ENCODE data around the gene MRPS35. TPM values are rescaled to one million over a fixed set of nuclear protein-coding genes. Genes with fewer than 3 reads are reported as not detected.

The MRPS35 gene
- polyA plus RNA-seq, 1 donor: 67.4 TPM

- DNase-seq: no peak
- no peaks in the 10 kb centered on the region for H3K4me1 ChIP-seq (ENCODE audit: control insufficient read depth, insufficient read depth, low read length)
- WGBS (ENCODE audit: insufficient coverage, low lambda C conversion rate): no CpG with 5 or more reads among the region's 2 CpGs
Measured at GRCh38 chr12:27802936-27803335, 92.3 kb downstream of the MRPS35 start.

DNA sequence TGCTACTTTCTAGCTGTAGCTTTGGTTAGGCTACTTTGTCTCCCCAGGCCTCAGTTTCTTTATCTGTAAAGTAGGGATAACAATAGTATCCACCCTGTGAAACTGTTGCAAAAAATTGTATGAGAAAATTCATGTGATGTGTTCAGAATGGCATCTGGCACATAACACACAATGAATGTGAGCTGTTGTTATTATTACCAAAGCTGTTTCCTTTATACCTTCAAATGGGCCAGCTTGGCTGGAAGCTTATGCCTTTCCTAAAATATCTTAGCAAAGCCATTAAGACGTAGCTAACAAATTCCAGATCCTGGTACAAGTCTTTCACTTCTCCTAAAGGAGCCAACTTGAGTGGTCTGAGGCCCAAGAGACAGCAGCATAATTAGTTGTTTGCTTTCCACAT is 94.6 kb downstream of the MRPS35 start:
- Histone ChIP-seq H3K9me3 (ENCODE audit: control insufficient read depth, low read depth, low read length) (no peaks in the 10 kb centered on the region), H3K27me3 (ENCODE audit: control insufficient read depth, insufficient read depth, low read length) (no peaks in the 10 kb centered on the region), H3K4me3 (ENCODE audit: low read length) (no peak overlapping the region), H3K4me1 (ENCODE audit: control insufficient read depth, insufficient read depth, low read length) (no peaks in the 10 kb centered on the region), H3K27ac (ENCODE audit: low read length) (no peak overlapping the region), H3K36me3 (ENCODE audit: control insufficient read depth, insufficient read depth, low read length) (no peaks in the 10 kb centered on the region)
- WGBS (ENCODE audit: insufficient coverage, low lambda C conversion rate): no CpG with 5 or more reads among the region's 1 CpG
- DNase-seq: no peak

More at GRCh38 chr12:27802936-27803335, 92.3 kb downstream of the MRPS35 start:
- H3K4me3 ChIP-seq (ENCODE audit: low read length): no peak overlapping the region
- no peaks in the 10 kb centered on the region for H3K9me3 ChIP-seq (ENCODE audit: control insufficient read depth, low read depth, low read length)
- peaks cover 11% of the 10 kb centered on the region for H3K36me3 ChIP-seq (ENCODE audit: control insufficient read depth, insufficient read depth, low read length)
- no peaks in the 10 kb centered on the region for H3K27me3 ChIP-seq (ENCODE audit: control insufficient read depth, insufficient read depth, low read length)
- no peak overlapping the region for H3K27ac ChIP-seq (ENCODE audit: low read length)

Other genes with a start within 250 kb of the MRPS35 start
- gene PPFIBP1, start 186.6 kb upstream of the MRPS35 start, polyA plus RNA-seq: 41.5 TPM
- 30.4 TPM for gene REP15, start 14.4 kb upstream of the MRPS35 start, polyA plus RNA-seq
- gene KLHL42, start 69.4 kb downstream of the MRPS35 start, polyA plus RNA-seq: 27.7 TPM
- 0.19 TPM for gene MANSC4, start 69.4 kb downstream of the MRPS35 start, polyA plus RNA-seq